Measurements from ENCODE around the gene VWA1.

VWA1 gene

GRCh38 chr1:1432951-1433803 is 2.3 kb upstream of the VWA1 start (continued):
- no peak for TF ChIP-seq HOXD13 (CRISPR knock-in tag; IDR thresholded peaks at IDR 0.05; ENCODE audit: borderline replicate concordance)
- no peak for TF ChIP-seq OSR2 (tag by site-specific recombination; IDR thresholded peaks at IDR 0.05)
- 0 out of 2 replicates have a peak, but pooled peaks have one; percentile 14 for TF ChIP-seq KLF8 (tag by site-specific recombination; IDR thresholded peaks at IDR 0.05)
- TF ChIP-seq MZF1 (tag by site-specific recombination; IDR thresholded peaks at IDR 0.05; ENCODE audit: borderline replicate concordance) = no peak
- TF ChIP-seq ZNF830 (tag by site-specific recombination; IDR thresholded peaks at IDR 0.05; ENCODE audit: low read depth) = no peak
- TF ChIP-seq HOXA7 (CRISPR knock-in tag; IDR thresholded peaks at IDR 0.05; ENCODE audit: borderline replicate concordance) = no peak
- no peak for TF ChIP-seq ZNF132 (tag by site-specific recombination; IDR thresholded peaks at IDR 0.05; ENCODE audit: borderline replicate concordance)
- TF ChIP-seq ZNF785 (tag by site-specific recombination; IDR thresholded peaks at IDR 0.05) = no peak
- peak; percentile 24; the same call in 1 of the 2 replicates for TF ChIP-seq SP7 (tag by site-specific recombination; IDR thresholded peaks at IDR 0.05)
- no peak for TF ChIP-seq ZBTB21 (tag by site-specific recombination; IDR thresholded peaks at IDR 0.05)
- TF ChIP-seq ZNF112 (tag by site-specific recombination; IDR thresholded peaks at IDR 0.05) = no peak
- no peak for TF ChIP-seq SCRT2 (tag by site-specific recombination; IDR thresholded peaks at IDR 0.05)
- no peak for TF ChIP-seq ZBTB8A (tag by site-specific recombination; IDR thresholded peaks at IDR 0.05)
- TF ChIP-seq ZNF354C (tag by site-specific recombination; IDR thresholded peaks at IDR 0.05; ENCODE audit: borderline replicate concordance, low read depth) = no peak
- no peak for TF ChIP-seq ZSCAN23 (tag by site-specific recombination; IDR thresholded peaks at IDR 0.05)
- peak; percentile 66 for TF ChIP-seq GLIS1 (tag by site-specific recombination; IDR thresholded peaks at IDR 0.05)
- TF ChIP-seq ZBTB6 (tag by site-specific recombination; IDR thresholded peaks at IDR 0.05) = no peak
- TF ChIP-seq GLI2 (tag by site-specific recombination; IDR thresholded peaks at IDR 0.05; ENCODE audit: borderline replicate concordance, low read depth) = no peak
- TF ChIP-seq ZNF433 (tag by site-specific recombination; IDR thresholded peaks at IDR 0.05; ENCODE audit: low read depth) = no peak
- no peak for TF ChIP-seq YY2 (tag by site-specific recombination; IDR thresholded peaks at IDR 0.05)
- no peak for TF ChIP-seq ZBTB7A (tag by site-specific recombination; IDR thresholded peaks at IDR 0.05; ENCODE audit: low read depth)
- no peak for TF ChIP-seq ZNF514 (tag by site-specific recombination; IDR thresholded peaks at IDR 0.05)
- no peak for TF ChIP-seq CTCF (tag by site-specific recombination; IDR thresholded peaks at IDR 0.05)
- TF ChIP-seq ZNF791 (tag by site-specific recombination; IDR thresholded peaks at IDR 0.05) = no peak
- no peak for TF ChIP-seq ZBTB11 (tag by site-specific recombination; conservative IDR thresholded peaks at IDR 0.05; ENCODE audit: low read depth)
- peak; percentile 46; the same call in 1 of the 2 replicates for TF ChIP-seq GLIS2 (tag by site-specific recombination; IDR thresholded peaks at IDR 0.05)
- TF ChIP-seq PATZ1 (tag by site-specific recombination; IDR thresholded peaks at IDR 0.05) = peak; percentile 44
- TF ChIP-seq ZNF341 (tag by site-specific recombination; IDR thresholded peaks at IDR 0.05; ENCODE audit: low read depth) = no peak; the same call in 1 of the 2 replicates
- TF ChIP-seq ZNF26 (tag by site-specific recombination; IDR thresholded peaks at IDR 0.05) = no peak
- TF ChIP-seq ZNF571 (tag by site-specific recombination; IDR thresholded peaks at IDR 0.05) = no peak
